C4-2B (cell line): ENCODE results near the gene SURF4.
A peak's percentile ranks its signal among the peaks of the same experiment; 100 is the strongest.
"Not testable (repeated sequence)": the region's sequence is repeated elsewhere in the genome, so short reads cannot be mapped to it uniquely, and the experiment has no call there.

Experiments
- H3K27ac ChIP-seq: fragments of 450-650 bp; 2 replicates; pipeline ENCODE4 v1.5.1; 2017
- ZFX ChIP-seq: fragments of 450-650 bp; IDR thresholded peaks from 2 replicates; pipeline ENCODE4 v1.6.1; 2017
- TF ChIP-seq, protein P1 (sequence below): fragments of 450-650 bp; conservative IDR thresholded peaks from 2 replicates; pipeline ENCODE4 v1.5.1; 2017; ENCODE audit warnings: mild to moderate bottlenecking

The SURF4 gene

GRCh38 chr9:133378408-133378962, 2.6 kb upstream of the SURF4 start:
- H3K27ac ChIP-seq = no peak overlapping the region
- TF ChIP-seq, protein P1, sequence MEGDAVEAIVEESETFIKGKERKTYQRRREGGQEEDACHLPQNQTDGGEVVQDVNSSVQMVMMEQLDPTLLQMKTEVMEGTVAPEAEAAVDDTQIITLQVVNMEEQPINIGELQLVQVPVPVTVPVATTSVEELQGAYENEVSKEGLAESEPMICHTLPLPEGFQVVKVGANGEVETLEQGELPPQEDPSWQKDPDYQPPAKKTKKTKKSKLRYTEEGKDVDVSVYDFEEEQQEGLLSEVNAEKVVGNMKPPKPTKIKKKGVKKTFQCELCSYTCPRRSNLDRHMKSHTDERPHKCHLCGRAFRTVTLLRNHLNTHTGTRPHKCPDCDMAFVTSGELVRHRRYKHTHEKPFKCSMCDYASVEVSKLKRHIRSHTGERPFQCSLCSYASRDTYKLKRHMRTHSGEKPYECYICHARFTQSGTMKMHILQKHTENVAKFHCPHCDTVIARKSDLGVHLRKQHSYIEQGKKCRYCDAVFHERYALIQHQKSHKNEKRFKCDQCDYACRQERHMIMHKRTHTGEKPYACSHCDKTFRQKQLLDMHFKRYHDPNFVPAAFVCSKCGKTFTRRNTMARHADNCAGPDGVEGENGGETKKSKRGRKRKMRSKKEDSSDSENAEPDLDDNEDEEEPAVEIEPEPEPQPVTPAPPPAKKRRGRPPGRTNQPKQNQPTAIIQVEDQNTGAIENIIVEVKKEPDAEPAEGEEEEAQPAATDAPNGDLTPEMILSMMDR = no peak
- no peak for TF ChIP-seq ZFX

GRCh38 chr9:133377721-133378216, 1.9 kb upstream of the SURF4 start:
- no peak overlapping the region for H3K27ac ChIP-seq
- TF ChIP-seq, protein P1 = no peak
- TF ChIP-seq ZFX = no peak

DNA sequence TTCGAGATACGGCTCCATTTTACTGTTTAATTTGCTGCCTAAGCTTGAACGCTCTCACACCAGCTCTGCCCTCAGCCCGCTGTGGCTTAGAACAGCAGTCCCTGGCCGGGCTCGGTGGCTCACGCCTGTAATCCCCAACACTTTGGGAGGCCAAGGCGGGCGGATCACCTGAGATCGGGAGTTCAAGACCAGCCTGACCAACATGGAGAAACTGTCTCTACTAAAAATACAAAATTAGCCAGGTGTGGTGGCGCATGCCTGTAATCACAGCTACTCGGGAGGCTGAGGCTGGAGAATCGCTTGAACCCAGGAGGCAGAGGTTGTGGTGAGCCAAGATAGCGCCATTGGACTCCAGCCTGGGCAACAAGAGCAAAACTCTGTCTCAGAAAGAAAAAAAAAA, 1.4 kb upstream of the SURF4 start:
- not testable (repeated sequence) for H3K27ac ChIP-seq

- H3K27ac ChIP-seq = peak overlapping the region; percentile 94
Measured at GRCh38 chr9:133375116-133375723, 640 bp downstream of the SURF4 start.

GRCh38 chr9:133374612-133375115, 1.2 kb downstream of the SURF4 start:
- TF ChIP-seq, protein P1 = no peak
- H3K27ac ChIP-seq = peak overlapping the region; percentile 94

More at GRCh38 chr9:133375116-133375723, 640 bp downstream of the SURF4 start:
- TF ChIP-seq ZFX = no peak
- TF ChIP-seq, protein P1 = no peak

GRCh38 chr9:133372144-133372543, 3.7 kb downstream of the SURF4 start:
- H3K27ac ChIP-seq = no peak overlapping the region
- TF ChIP-seq, protein P1 = no peak
- TF ChIP-seq ZFX = no peak

DNA sequence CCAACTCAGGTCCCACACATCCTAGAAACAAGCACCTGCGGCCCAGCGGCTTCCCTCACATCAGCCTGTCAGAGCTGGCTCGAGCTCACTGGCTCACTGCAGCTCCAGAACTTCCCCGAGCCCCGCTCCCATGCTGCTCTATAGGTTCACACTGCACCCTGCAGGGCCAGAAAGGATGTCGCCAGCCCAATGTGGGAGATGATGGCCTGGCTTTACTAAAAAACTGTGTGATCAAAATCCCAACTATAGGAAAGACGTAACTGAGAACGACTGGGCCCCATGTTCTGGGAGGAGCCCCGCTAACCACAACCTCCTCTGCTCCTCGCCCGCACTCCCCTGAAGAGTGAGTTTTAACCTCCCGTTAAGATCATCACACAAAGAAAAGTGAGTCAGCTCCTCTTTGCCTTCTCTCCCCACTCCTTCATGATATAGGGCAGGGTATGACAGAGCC, 4.6 kb downstream of the SURF4 start:
- TF ChIP-seq, protein P1 = no peak
- TF ChIP-seq ZFX = no peak
- H3K27ac ChIP-seq = no peak overlapping the region
